ENCODE results near the gene GABRG3. TPM values are rescaled to one million over a fixed set of nuclear protein-coding genes. Genes with fewer than 3 reads are reported as not detected.

The GABRG3 gene
- total RNA-seq, 1 donor from 2014 or later: not detected

- DNase-seq (ENCODE audit: low spot score): no peak
These were observed 267.9 kb downstream of the GABRG3 start for GRCh38 chr15:27238707-27239423.

GRCh38 chr15:27241943-27242342 lies 271.0 kb downstream of the GABRG3 start:
- DNase-seq (ENCODE audit: low spot score): no peak

GRCh38 chr15:27244047-27244446 lies 273.1 kb downstream of the GABRG3 start:
- no peak for DNase-seq (ENCODE audit: low spot score)

- DNase-seq (ENCODE audit: low spot score): no peak
These were observed 277.3 kb downstream of the GABRG3 start for GRCh38 chr15:27248251-27248650.

- no peak for DNase-seq (ENCODE audit: low spot score)
These were observed 278.2 kb downstream of the GABRG3 start for GRCh38 chr15:27249046-27249759.

- DNase-seq (ENCODE audit: low spot score): no peak
These were observed 278.8 kb downstream of the GABRG3 start for GRCh38 chr15:27249760-27250109.

- DNase-seq (ENCODE audit: low spot score): no peak
These were observed 279.2 kb downstream of the GABRG3 start for GRCh38 chr15:27250223-27250622.

- no peak for DNase-seq (ENCODE audit: low spot score)
These were observed 283.1 kb downstream of the GABRG3 start for GRCh38 chr15:27254055-27254454.

GRCh38 chr15:27254801-27255200 lies 283.8 kb downstream of the GABRG3 start:
- DNase-seq (ENCODE audit: low spot score): no peak

- DNase-seq (ENCODE audit: low spot score): no peak
These were observed 285.5 kb downstream of the GABRG3 start for GRCh38 chr15:27256446-27256845.

GRCh38 chr15:27258287-27258686 lies 287.3 kb downstream of the GABRG3 start:
- DNase-seq (ENCODE audit: low spot score): no peak

GRCh38 chr15:27260523-27260922 lies 289.5 kb downstream of the GABRG3 start:
- no peak for DNase-seq (ENCODE audit: low spot score)

- DNase-seq (ENCODE audit: low spot score): no peak
These were observed 297.9 kb downstream of the GABRG3 start for GRCh38 chr15:27268923-27269322.

GRCh38 chr15:27271258-27271657 lies 300.3 kb downstream of the GABRG3 start:
- DNase-seq (ENCODE audit: low spot score): no peak

GRCh38 chr15:27272427-27272826 lies 301.4 kb downstream of the GABRG3 start:
- no peak for DNase-seq (ENCODE audit: low spot score)

GRCh38 chr15:27273506-27273905 lies 302.5 kb downstream of the GABRG3 start:
- no peak for DNase-seq (ENCODE audit: low spot score)

- no peak for DNase-seq (ENCODE audit: low spot score)
These were observed 307.8 kb downstream of the GABRG3 start for GRCh38 chr15:27278761-27279160.

GRCh38 chr15:27292641-27293040 lies 321.7 kb downstream of the GABRG3 start:
- DNase-seq (ENCODE audit: low spot score): no peak

- DNase-seq (ENCODE audit: low spot score): no peak
These were observed 322.6 kb downstream of the GABRG3 start for GRCh38 chr15:27293607-27294006.

GRCh38 chr15:27317736-27318135 lies 346.8 kb downstream of the GABRG3 start:
- no peak for DNase-seq (ENCODE audit: low spot score)

GRCh38 chr15:27323801-27324200 lies 352.8 kb downstream of the GABRG3 start:
- no peak for DNase-seq (ENCODE audit: low spot score)

- no peak for DNase-seq (ENCODE audit: low spot score)
These were observed 354.1 kb downstream of the GABRG3 start for GRCh38 chr15:27324886-27325615.

All from mesenteric fat pad (tissue), 1 donor.